Bronchial epithelial cell (primary cell): ENCODE data around the gene SMTNL2. TPM values are rescaled to one million over a fixed set of nuclear protein-coding genes. Genes with fewer than 3 reads are reported as not detected.
"Not testable (repeated sequence)": the region's sequence is repeated elsewhere in the genome, so short reads cannot be mapped to it uniquely, and the experiment has no call there.

ENCODE experiments used
- DNase-seq: peaks from one replicate; pipeline ENCODE4 v3.0.0-alpha.2; 2010; ENCODE audit warnings: low read depth
- FAIRE-seq: peaks from 2 replicates; lab custom pipeline; 2011; peaks lifted over from hg19 to GRCh38; lab: Jason Lieb, UNC
- H3K27me3 ChIP-seq: 2 replicates; pipeline ENCODE4 v1.5.1; 2011; ENCODE audit warnings: low read length; ENCODE audit not compliant: control insufficient read depth, insufficient read depth
- H3K36me3 ChIP-seq: 2 replicates; pipeline ENCODE4 v1.5.1; 2011; ENCODE audit warnings: low read length; ENCODE audit not compliant: control insufficient read depth, insufficient read depth
- H3K4me3 ChIP-seq: 2 replicates; pipeline ENCODE4 v1.5.1; 2011; ENCODE audit warnings: mild to moderate bottlenecking, low read depth, low read length, control low read depth
- total RNA-seq: library from RNA; depleted of rRNA; stranded (reverse); fragments of >200 nt; gene quantifications from 2 replicates; pipeline ENCODE4 v1.2.1, GENCODE V29; 2014
- TF ChIP-seq, protein P1 (sequence below): IDR thresholded peaks from 2 replicates; pipeline ENCODE4 v1.5.1; 2011; ENCODE audit warnings: mild to moderate bottlenecking, moderate library complexity, low read length, control low read depth, inconsistent platforms; ENCODE audit not compliant: insufficient read depth, severe bottlenecking

Gene SMTNL2
- total RNA-seq, 1 donor from 2014 or later = not detected

DNA sequence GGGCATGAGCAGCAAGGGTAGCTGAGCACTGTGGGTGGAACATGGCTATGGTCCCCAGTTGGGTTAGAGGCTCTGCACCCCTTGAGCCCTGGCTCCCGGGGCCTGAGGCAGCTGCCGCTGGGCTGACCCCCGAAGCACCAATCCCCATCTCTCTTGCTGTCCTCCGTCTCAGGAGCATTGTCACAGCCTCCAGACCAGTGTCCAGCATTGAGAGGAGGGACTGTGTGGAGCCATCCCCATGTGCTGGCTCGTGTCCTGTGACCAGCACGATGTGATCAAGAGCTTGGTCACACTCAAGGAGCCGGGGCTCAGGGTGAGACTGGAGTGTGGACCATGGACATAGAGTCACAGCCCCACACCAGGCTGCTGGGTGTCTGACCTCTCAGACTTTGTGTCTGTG is 2.9 kb downstream of the SMTNL2 start:
- peaks cover 37% of the 10 kb centered on the region for H3K27me3 ChIP-seq
- TF ChIP-seq, protein P1, sequence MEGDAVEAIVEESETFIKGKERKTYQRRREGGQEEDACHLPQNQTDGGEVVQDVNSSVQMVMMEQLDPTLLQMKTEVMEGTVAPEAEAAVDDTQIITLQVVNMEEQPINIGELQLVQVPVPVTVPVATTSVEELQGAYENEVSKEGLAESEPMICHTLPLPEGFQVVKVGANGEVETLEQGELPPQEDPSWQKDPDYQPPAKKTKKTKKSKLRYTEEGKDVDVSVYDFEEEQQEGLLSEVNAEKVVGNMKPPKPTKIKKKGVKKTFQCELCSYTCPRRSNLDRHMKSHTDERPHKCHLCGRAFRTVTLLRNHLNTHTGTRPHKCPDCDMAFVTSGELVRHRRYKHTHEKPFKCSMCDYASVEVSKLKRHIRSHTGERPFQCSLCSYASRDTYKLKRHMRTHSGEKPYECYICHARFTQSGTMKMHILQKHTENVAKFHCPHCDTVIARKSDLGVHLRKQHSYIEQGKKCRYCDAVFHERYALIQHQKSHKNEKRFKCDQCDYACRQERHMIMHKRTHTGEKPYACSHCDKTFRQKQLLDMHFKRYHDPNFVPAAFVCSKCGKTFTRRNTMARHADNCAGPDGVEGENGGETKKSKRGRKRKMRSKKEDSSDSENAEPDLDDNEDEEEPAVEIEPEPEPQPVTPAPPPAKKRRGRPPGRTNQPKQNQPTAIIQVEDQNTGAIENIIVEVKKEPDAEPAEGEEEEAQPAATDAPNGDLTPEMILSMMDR = no peak
- DNase-seq (no peak), FAIRE-seq (no peak)
- H3K36me3 ChIP-seq = no peaks in the 10 kb centered on the region
- no peak overlapping the region for H3K4me3 ChIP-seq

DNA sequence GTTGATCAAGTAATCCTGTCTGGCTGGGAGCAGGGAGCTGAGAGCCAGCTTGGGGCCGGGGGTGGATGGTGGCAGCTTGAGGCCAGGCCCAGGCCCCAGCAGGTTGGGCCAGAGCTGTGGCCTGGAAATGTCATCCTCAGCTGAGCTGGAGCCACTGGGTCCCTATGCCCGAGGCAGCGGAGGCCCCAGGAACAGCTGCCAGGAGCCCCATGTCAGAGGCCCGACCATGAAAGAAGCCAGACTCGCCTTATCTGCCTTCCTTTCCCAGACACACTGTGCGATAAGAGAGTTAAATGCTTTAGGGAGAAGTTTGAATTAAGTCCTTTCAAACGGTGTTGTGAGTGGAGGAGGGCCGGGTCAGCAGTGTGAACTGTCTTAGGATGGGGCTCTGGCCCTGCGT is 3.5 kb downstream of the SMTNL2 start:
- H3K27me3 ChIP-seq = peaks cover 34% of the 10 kb centered on the region

DNA sequence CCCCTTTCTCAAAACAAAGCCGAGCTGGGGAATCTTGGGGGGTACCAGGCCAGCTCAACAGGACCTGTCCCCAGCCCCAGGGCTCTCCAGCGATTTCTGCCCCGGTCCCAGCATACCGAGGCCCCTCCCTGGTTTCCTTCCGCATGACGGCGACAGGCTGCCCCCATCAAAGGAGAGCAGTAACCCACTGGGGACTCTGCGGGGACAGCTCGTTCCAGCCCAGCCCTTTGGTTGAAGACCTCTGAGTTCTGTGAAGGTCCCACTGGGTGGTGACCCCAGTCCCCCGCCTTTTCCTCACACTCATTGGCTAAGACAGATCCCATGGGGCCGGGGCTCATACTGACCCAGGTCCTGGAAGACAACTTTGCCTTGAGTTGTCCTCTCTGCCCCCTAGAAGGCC is 4.1 kb downstream of the SMTNL2 start:
- DNase-seq (no peak), FAIRE-seq (no peak)
- Histone ChIP-seq H3K4me3 (no peak overlapping the region), H3K36me3 (no peaks in the 10 kb centered on the region), H3K27me3 (peaks cover 32% of the 10 kb centered on the region)
- TF ChIP-seq, protein P1 = no peak

More for the DNA sequence above, 3.5 kb downstream of the SMTNL2 start:
- FAIRE-seq = no peak
- DNase-seq = no peak
- no peak overlapping the region for H3K4me3 ChIP-seq
- TF ChIP-seq, protein P1 = no peak
- H3K36me3 ChIP-seq = no peaks in the 10 kb centered on the region

DNA sequence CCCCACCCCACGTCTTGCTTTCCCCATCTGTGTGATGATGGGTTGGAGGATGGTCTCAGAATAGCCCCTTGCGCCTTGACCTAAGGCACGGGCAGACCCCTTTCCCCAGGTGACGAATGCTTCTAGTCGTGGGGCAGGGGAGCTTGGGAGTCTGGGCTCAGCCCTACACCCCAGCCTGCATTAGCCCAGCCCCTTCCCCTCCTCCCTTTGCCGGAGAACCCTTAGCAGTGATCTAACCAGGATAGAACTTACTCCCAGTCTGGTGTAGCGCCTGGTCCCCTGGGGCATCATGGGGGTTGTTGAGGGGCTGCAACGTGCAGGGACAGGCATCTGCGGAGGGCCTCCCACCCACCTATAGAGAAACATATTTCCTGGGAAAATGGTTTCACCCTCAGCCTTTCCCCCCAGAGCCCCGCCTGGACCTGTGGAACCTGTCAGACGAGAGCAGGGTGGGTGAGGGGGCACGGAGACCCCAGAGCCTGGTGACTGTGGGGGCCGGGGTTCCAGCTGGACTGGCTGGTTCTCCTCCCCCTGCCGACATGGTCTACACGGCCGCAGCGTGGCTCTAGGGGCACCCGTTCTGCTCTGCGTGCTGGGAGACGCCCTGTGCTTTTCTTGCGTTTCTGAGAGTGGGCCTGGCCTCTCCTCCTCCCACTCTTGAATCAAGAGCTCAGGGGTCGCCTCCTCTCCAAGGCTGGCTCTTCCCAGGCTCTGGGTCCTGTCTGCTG is 4.7 kb downstream of the SMTNL2 start:
- TF ChIP-seq, protein P1 = no peak
- no peaks in the 10 kb centered on the region for H3K36me3 ChIP-seq
- peaks cover 26% of the 10 kb centered on the region for H3K27me3 ChIP-seq
- DNase-seq (no peak), FAIRE-seq (peak; percentile 88)
- H3K4me3 ChIP-seq = no peak overlapping the region

DNA sequence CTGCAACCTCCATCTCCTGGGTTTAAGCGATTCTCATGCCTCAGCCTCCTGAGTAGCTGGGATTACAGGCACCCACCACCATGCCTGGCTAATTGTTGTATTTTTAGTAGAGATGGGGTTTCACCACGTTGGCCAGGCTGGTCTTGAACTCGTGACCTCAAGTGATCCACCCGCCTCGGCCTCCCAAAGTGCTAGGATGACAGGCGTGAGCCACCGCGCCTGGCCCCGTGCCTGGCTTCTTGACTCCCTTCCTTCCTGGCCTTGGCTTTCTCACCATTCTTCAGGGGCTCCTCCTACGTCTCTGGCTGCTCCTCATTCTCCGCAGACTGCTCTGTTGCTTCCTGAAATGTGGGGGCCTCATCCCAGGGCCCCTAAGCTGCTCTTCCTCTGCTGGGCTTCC is 5.7 kb downstream of the SMTNL2 start:
- DNase-seq, H3K36me3 ChIP-seq, FAIRE-seq, H3K4me3 ChIP-seq: not testable (repeated sequence)
- H3K27me3 ChIP-seq = peaks cover 24% of the 10 kb centered on the region

DNA sequence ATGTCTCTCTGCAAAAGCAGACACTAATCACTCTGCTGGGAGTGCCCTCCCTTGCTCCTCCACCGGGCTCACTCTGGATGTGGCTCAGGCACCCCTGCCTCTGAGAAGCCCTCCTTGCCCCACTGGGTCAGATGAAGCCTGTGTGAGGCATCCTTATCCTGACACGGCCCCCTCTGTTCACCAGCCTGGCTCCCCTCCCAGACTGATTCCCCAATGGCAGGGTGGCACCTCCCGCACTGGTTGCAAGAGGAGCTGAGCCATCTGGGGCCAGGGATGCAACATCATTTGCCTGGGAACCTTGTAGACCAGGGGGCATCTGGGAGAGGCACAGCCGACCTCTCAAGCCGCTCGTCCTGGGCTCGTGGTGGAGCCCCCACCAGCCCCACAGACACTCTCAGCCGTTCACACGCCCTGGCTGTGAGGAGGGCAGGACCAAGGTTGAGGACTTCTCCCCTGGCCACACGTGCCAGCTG is 6.7 kb downstream of the SMTNL2 start:
- no peak for DNase-seq
- TF ChIP-seq, protein P1 = no peak
- peaks cover 17% of the 10 kb centered on the region for H3K27me3 ChIP-seq
- H3K4me3 ChIP-seq = no peak overlapping the region
- peak; percentile 58 for FAIRE-seq
- H3K36me3 ChIP-seq = no peaks in the 10 kb centered on the region
